HG03354 (cell line): ENCODE data around the gene OR52A5.
"Not testable (repeated sequence)": the region's sequence is repeated elsewhere in the genome, so short reads cannot be mapped to it uniquely, and the experiment has no call there.

Source experiments
- ATAC-seq: cut with Tn5 transposase; IDR thresholded peaks from one replicate; pipeline ENCODE4 v1.9.1; 2021; ENCODE audit warnings: mild to moderate bottlenecking; ENCODE audit not compliant: unreplicated experiment, poor library complexity, severe bottlenecking

Gene OR52A5

DNA sequence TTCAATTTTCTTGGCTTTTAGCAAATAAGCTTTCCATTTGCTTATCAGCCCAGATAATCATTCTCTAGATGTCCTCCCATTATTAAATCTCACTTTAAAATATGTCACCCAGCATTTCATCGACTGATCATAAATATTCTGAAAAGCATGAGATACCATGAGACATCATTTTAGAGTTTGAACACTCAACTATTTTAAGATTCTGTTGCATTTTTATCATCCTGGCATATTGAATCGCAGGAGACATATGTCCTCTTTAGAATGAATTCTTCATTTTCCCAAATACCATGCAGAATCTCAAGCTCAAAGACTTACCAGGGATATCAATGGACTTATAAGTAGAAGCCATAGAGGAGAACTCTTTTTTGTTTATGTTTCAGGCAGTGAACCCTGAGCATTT is at the start of gene OR52A5:
TSS of gene OR52A5 (minus strand) at position 361 of the 400 bp plus-strand sequence. CDS start 5,714 bp downstream, outside the sequence.
- no peak for ATAC-seq

DNA sequence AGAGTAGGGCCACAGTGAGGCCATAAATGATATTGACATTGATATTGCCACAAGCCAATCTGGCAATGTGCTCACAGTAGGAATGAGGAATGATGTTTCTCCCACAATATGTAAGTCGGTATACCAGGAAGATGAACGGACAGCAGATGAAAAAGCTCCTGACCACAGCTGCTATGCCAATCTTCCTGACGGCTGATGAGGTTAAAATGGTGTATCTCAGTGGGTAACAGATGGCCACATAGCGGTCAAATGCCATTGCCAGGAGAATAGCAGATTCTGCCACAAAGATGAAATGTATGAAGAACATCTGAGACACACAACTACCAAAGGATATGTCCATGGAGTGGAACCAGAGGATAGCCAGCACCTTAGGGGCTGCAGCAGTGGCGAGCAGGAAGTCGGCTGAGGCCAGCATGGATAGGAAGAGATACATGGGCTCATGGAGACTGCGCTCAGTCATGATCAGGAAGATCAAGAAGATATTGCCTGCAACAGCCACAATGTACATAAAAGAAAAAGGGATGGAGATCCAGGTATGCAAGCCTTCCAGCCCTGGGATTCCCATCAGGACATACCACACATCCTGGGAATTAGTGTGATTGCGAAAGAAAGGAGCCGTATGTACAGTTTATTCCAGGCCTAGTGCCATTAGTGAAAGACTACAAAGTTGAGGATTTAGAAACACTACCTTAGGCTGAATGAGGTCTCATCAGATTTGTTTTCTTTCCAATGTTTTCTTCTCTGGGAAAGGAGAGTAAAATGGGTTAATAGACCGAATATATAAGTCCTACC is 40.1 kb upstream of the OR52A5 start:
- no peak for ATAC-seq

DNA sequence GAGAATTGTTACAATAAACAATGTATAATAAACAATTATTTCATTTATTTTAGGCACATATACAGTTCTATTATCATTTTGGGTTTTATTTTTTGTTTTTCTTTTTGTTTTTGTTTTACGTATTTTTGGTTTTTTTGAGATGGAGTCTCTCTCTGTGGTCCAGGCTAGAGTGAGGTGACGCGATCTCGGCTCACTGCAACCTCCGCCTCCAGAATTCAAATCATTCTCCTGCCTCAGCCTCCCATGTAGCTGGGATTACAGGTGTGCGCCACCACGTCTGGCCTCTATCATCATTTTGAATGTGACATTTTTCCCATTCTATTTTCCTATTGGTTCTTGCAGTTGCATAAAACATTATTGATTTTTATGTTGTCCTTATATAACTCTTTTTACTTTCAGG is 36.8 kb upstream of the OR52A5 start:
- ATAC-seq, result no peak

DNA sequence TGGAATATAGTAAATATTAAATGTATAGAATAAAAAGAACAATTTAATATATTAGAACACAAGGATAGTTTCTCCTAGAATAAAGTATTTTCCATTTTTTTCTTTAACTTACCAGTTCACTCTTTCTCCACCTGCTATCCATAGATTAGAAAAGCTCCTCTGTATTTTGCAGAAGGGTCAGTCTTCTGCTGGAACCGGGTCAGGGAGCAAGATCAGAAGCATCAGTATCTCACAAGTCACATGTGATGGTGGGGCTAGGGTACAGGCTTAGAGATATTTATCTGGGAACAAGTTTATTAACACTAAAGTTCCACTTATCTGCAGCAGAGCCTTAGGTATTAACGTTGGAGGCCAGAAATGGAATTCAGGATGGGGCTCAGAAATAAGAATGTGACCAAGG is 33.7 kb upstream of the OR52A5 start:
- no peak for ATAC-seq

DNA sequence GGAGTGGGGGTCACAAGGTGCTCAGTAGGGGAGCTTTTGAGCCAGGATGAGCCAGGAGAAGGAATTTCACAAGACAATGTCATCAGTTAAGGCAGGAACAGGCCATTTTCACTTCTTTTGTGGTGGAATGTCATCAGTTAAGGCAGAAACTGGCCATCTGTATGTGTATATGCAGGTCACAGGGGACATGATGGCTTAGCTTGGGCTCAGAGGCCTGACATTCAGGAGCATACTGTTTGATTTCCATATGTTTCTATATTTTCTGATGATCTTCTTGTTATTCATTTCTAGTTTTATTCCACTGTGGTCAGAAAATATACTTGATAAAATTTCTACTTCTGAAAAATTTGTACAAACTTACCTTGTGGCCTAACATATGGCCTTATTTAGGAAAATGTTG is 27.7 kb upstream of the OR52A5 start:
- ATAC-seq, result not testable (repeated sequence)

DNA sequence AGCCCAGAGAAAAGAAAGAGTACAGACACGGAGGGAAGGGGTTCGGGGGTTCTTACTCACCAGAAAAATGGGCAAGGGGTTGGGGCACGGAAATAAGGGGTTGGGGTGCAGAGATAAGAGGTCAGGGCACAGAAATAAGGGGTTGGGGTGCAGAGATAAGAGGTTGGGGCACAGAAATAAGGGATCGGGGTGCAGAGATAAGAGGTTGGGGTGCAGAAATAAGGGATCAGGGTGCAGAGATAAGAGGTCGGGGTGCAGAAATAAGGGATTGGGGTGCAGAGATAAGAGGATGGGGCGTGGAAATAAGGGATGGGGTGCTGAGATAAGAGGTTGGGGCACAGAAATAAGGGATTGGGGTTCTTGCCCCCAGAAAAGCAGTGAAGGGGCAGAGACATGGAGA is 26.7 kb upstream of the OR52A5 start:
- ATAC-seq, result not testable (repeated sequence)

DNA sequence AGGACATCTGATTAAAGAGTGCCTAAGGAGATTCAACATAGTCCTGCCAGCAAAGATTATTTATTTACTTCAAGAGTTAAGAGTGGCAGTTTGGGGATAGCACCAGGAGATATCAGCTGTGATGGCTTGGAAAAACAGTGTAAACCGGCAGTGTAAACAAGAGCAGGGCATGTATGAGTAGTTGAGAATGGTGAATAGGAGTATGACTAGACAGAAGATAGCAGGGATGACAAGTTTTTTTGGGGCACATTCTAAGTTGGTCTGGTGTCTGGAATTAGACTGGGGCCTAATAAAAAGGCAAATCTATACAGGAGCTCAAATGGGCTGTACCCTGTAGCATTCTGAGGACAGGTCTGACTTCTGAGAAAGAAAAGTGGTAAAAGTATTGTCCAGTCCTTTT is 22.9 kb upstream of the OR52A5 start:
- not testable (repeated sequence) for ATAC-seq

DNA sequence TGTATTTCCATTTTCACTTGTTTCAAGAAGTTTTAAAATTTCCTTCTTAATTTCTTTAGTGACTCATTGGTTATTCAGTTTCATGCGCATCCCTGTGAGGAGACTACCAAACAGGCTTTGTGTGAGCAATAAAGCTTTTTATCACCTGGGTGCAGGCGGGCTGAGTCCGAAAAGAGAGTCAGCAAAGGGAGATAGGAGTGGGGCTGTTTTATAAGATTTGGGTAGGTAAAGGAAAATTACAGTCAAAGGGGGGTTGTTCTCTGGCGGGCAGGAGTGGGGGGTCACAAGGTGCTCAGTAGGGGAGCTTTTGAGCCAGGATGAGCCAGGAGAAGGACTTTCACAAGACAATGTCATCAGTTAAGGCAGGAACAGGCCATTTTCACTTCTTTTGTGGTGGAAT is 22.1 kb upstream of the OR52A5 start:
- ATAC-seq, result not testable (repeated sequence)

DNA sequence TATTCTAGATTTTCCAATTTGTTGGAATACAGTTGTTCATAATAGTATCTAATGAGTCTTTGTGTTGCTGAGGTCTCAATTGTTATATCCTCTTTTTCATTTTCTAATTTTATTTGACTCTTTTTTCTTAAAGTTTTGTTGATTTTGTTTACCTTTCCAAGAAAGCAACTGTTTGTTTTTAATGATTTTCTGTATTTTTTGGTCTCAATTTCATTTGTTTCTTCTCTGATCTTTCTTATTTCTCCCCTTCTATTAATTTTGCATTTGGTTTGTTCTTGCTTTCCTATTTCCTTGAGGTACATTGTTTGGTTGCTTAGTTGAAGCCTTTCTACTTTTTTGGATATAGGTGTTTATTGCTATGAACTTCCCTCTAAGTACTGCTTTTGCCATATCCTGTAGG is 21.6 kb upstream of the OR52A5 start:
- no peak for ATAC-seq

DNA sequence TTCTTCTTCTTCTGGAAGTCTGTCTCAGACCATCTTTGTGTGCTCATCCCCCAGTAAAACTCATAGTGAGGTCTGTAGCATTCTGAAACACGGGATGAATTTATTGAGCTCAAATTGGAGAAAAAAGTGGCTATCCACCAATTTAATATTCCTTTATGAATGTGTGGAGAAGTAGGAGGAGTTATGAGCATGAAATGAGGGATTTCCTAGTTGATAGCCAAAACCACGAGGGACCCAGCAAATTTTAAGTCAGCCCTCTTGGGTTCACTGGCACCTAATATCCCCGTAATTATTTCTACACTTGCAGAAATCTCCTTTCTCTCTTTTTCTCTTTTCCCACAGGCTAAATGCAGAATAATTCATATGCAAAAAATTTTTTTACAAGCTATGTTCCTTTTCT is 16.5 kb upstream of the OR52A5 start, which contains the start of gene OR52A1:
TSS of gene OR52A1 (minus strand) at position 101 of the 400 bp plus-strand sequence. CDS start 2,388 bp downstream, outside the sequence.
- ATAC-seq, result no peak

DNA sequence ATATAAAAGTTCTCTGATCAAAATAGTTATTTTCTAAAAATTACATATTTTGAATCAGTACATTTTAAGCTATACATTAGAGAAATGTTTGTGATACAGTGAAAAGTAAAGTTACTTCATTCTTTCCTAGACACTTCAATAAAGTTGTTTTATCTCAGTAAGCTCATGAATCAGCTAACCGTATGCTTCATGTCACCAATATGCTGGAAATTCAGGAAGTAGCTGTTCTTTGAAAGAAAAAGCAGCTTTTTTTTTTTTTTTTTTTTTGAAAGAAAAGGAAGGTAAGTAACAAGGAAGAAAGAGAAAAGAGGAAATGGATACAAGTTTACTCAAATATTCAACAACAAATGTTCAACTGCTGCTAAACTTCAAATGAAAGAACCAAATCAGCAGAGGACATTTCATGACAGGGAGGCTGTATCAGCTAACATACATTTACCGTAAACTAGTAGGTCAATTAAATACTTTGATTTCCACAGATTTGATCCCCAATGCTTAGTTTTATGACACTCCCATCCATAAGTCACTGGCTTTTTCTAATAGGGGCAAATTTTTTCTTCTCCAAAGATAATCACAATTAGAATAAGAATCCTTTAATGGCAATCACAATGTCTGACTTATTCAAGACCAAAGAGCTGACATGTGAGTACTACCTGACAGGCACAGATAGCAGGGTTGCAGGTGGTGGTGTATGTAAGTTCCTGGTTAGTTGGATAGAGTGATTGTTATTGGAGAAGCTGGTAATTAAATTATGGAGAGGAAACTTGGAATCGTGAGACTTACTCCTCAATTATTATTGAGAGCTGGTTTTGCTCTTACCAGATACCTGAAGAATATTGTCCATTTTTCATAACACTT is 15.6 kb upstream of the OR52A5 start:
- ATAC-seq, result no peak

DNA sequence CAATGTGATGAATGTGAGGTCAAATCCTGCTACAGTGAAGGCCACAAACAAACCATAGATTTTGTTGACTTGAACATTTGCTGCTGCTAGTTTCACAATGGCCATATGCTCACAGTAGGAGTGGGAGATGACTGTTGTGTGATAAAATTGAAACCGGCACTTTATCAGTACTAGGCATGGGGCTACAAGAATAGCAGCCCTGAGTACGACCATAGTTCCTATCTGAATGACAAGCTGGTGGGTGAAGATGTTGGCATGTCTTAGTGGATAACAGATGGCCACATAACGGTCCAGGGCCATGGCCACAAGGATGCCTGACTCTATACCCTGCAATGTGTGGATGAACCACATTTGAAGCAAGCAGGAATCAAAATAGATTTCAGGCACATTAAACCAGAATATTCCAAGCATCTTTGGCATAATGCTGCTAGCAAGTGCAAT is 13.6 kb upstream of the OR52A5 start:
- no peak for ATAC-seq

DNA sequence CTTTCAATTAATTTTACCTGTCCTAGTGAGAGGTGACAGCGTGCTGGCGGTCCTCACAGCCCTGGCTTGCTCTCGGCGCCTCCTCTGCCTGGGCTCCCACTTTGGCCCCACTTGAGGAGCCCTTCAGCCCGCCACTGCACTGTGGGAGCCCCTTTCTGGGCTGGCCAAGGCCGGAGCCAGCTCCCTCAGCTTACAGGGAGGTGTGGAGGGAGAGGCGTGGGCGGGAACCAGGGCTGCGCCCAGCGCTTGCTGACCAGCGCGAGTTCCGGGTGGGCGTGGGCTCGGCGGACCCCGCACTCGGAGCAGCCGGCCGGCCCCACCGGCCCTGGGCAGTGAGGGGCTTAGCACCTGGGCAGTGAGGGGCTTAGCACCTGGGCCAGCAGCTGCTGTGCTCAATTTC is 6.0 kb upstream of the OR52A5 start:
- not testable (repeated sequence) for ATAC-seq

DNA sequence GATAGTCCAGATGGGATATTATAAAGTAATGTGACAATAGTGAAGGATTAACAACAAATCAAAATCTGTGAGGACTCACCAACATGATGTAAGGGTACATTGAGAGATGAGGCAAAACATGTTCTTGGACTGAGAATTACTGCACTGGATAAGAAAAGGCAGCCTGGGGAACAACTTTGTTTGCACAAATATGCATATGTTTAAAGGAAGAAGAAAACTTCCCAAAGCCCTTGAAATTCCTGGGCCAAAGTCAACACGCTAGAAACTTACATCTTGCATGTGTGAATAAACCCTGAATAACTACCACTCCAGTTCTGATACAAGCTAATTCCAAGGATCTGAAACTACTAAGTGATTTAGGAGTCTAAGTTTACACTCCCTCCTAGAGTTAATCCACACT is 1.1 kb downstream of the OR52A5 start:
- ATAC-seq, result no peak

DNA sequence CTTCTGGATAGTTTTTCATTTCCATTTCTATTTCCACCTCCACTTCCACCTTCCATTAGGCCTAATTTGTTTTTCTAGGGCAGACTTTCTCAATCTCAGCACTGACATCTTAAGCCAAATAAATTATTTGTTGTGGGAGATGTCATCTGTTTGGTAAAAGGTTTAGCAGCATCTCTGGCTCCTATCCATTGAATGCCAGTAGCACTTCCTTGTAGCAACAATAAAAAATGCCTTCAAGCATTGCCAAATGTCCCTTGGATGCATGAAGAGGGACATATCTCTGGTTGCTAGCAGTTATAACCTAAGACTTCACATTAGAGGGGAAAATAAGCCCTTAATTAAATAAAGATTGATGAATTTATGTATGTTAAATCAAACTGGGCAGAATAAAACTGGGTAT is 1.9 kb downstream of the OR52A5 start:
- no peak for ATAC-seq

DNA sequence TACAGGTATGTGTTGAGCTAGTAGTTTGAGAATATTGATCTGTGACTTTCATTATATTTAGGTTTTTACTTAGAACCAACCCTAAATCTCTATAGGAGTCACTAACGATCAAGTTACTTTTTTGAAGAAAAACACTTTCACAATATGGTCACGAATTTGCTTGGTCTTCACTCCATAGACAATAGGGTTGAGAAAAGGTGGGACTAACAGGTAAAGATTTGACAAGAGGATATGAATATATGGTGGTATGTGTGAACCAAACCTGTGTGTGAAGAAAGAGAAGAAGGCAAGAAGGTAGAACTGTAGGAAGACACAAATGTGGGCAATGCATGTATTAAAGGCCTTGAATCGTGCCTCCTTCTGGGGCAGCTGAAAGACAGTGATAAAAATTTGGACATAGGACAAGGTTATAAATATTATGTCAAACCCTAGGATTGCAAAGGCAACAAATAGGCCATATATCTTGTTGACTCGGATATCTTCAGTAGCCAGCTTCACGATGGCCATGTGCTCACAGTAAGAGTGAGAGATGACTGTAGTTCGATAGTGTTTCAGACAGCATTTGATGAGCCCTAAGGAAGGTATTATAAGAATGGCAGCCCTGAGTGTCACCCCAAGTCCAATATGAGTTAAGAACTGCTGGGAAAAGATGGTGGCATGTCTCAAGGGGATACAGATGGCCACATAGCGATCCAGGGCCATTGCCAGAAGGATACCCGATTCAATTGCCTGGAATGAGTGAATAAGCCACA is 6.4 kb downstream of the OR52A5 start:
- ATAC-seq, result no peak

DNA sequence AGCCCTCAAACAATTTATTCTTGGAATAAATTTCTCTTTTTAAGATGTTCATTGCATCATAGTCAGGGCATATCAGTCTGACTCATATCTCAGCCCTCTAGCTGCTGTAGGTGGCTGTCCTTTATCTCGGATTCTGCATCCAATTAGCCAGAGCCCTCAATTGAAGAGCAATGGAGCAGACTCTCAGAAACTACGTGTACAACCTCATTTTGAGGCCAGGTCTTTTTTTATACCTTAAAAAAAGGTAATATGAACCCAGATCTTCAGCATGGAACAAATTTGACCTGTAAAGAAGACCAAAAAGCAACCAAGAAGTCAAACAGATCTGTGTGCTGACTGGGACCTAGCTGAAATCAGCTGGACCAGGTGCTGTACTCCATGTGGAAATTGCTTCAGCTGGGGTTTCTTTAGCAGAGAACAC is 8.7 kb downstream of the OR52A5 start:
- no peak for ATAC-seq

DNA sequence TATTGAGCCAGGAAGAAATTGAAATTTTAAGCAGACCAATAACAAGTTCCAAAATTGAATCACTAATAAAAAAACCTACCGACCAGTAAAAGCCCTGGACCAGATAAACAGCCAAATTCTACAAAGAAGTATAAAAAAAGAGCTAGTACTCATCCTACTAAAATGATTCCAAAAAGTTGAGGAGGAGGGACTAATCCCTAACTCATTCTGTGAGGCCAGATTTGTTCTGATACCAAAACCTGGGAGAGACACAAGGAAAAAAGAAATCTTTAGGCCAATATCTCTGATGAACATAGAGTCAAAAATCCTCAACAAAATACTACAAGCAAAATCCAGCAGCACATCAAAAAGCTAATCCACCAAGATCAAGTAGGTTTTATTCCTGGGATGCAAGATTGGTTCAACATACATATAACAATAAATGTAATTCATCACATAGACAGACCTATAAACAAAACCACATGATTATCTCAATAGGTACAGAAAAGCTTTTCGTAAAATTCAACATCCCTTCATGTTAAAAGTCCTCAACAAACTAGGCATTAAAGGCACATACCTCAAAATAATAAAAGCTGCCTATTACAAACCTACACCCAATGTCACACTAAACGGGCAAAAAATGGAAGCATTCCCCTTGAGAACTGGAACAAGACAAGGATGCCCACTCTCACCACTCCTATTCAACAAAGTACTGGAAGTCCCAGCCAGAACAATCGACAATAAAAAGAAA is 13.1 kb downstream of the OR52A5 start:
- no peak for ATAC-seq

DNA sequence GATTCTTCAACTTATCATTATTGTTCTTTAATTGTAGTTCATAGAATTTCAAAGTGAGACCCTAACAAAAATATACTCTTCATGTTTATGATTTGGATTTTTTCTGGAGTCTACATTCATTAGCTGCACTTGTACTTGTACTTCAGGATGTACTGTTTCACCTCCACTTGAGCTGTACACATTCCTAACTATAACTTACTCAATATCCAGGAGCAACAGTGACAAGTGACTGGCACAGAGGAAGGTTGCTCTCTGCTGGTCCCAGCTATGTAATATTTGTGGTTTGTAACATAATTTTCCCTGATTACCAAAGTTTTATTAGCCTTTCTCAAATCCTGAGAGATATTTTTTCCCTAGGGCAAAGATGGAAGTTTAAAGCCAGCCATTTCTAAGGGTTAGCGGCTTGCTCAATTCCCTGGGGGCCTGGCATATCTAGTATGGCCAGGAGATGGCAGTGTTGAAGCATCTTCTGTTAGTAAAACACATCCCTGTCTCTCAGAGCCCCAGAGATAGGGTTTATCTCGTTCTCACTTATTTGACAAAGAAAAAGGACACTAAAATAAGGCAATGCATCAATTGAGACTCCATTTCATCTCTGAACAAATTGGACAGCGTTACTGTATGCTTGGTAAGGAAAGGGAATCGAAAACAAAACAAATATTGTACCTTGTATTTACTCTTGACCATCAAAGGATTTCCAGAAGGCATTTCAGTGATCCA is 14.2 kb downstream of the OR52A5 start:
- ATAC-seq, result peak; percentile 97
